Peyer's patch (tissue), 4 donors: ENCODE data around the gene RSPH9.
A peak's percentile ranks its signal among the peaks of the same experiment; 100 is the strongest.

Experiments
- POLR2A ChIP-seq, 2 donors: fragments of 450-650 bp; IDR thresholded peaks; one replicate each; pipeline ENCODE4 v1.5.1; 2017; ENCODE audit warnings: antibody characterized with exemption in 2 of 2, mild to moderate bottlenecking in 2 of 2, moderate library complexity in 2 of 2
- TF ChIP-seq, protein P1 (sequence below), 6 experiments: fragments of 450-650 bp in 4 of 6; fragments of 200-600 bp in 2 of 6; sonication (generic) in 1 of 6; IDR thresholded peaks; one replicate each; pipeline ENCODE4 v1.5.1; 2017 to 2019; ENCODE audit warnings: antibody characterized with exemption in 6 of 6, mild to moderate bottlenecking in 3 of 6, moderate library complexity in 1 of 6

DNA sequence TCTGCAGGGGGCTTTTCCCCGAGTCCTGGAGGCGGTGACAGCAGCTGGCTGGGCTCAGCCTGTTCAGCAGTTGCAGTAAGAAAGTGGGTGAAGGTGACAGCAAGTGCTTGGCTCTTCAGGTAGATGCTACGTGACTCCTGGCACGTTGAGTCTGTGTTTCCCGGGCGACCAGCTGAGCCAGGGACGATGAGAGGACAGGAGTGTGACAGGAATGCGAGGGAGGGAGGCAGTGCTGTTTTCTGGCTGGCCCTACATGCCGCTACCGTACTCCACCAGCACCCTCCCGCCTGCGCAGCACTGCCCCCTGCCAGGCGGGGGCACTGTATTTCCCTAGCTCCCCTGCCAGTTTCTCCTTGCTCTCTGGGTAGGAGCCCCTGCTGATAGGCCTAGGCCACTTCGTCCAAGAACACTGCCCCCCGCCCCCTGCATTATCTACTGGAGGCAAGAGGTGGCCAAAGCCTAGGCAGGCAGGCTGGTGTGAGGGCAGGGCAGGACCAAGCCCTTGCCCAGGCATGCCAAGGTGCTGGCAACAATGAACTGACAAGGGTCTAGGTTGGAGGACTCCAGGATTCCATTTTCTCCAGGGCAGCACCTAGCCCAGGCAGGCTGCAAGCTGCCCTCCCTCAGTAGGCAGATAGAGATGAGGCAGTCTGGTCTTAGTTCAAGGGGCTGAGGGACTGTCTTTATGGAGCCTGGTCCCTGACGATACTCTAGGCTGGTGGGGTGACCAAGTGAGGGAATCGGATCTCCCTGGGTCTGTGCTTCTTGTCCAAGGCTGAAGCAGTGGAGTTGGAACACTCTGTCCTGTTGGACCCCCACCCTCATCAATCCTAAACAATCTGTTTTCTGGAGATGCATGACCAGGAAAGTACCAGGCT lies 23.6 kb downstream of the RSPH9 start:
- TF ChIP-seq, protein P1, sequence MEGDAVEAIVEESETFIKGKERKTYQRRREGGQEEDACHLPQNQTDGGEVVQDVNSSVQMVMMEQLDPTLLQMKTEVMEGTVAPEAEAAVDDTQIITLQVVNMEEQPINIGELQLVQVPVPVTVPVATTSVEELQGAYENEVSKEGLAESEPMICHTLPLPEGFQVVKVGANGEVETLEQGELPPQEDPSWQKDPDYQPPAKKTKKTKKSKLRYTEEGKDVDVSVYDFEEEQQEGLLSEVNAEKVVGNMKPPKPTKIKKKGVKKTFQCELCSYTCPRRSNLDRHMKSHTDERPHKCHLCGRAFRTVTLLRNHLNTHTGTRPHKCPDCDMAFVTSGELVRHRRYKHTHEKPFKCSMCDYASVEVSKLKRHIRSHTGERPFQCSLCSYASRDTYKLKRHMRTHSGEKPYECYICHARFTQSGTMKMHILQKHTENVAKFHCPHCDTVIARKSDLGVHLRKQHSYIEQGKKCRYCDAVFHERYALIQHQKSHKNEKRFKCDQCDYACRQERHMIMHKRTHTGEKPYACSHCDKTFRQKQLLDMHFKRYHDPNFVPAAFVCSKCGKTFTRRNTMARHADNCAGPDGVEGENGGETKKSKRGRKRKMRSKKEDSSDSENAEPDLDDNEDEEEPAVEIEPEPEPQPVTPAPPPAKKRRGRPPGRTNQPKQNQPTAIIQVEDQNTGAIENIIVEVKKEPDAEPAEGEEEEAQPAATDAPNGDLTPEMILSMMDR (IDR thresholded peaks at IDR 0.05) = peak in 5 of 6 experiments; percentile 20 to 53 (median 47)
- no peak for TF ChIP-seq POLR2A (IDR thresholded peaks at IDR 0.05)
